Testis (tissue), 3 donors: Measurements from ENCODE around the gene STRN3. TPM values are rescaled to one million over a fixed set of nuclear protein-coding genes. Genes with fewer than 3 reads are reported as not detected.

Source experiments
- DNase-seq: peaks from one replicate; pipeline ENCODE4 v3.0.0-alpha.2; 2019
- H3K27ac ChIP-seq, 2 donors: fragments of 200-600 bp; sonication (generic); one replicate each; pipeline ENCODE4 v1.5.1; 2019
- H3K27me3 ChIP-seq: fragments of 200-600 bp; sonication (generic); one replicate; pipeline ENCODE4 v1.5.1; 2019
- H3K36me3 ChIP-seq: fragments of 200-600 bp; sonication (generic); one replicate; pipeline ENCODE4 v1.5.1; 2017; ENCODE audit warnings: low read depth; ENCODE audit errors: missing control alignments
- H3K4me1 ChIP-seq: fragments of 200-600 bp; sonication (generic); one replicate; pipeline ENCODE4 v1.5.1; 2019
- H3K4me3 ChIP-seq, 2 donors: fragments of 200-600 bp; sonication (generic); one replicate each; pipeline ENCODE4 v1.5.1; 2017 to 2019
- H3K9me3 ChIP-seq: fragments of 200-600 bp; sonication (generic); one replicate; pipeline ENCODE4 v1.5.1; 2017
- CTCF ChIP-seq, 3 experiments: fragments of 450-650 bp in 2 of 3; fragments of 200-600 bp in 1 of 3; sonication (generic) in 1 of 3; IDR thresholded peaks; one replicate each; pipeline ENCODE4 v1.5.1; 2016 to 2019; ENCODE audit warnings: antibody characterized with exemption in 3 of 3, mild to moderate bottlenecking in 2 of 3, moderate library complexity in 1 of 3
- POLR2A ChIP-seq: fragments of 450-650 bp; IDR thresholded peaks from one replicate; pipeline ENCODE4 v1.6.1; 2017; ENCODE audit warnings: antibody characterized with exemption, mild to moderate bottlenecking, moderate library complexity
- WGBS, 2 donors: methylation state at CpG; one replicate each; pipeline ENCODE4 v1.1.5; 2018; 5-methylcytosine and 5-hydroxymethylcytosine counted together
- intact Hi-C: fragments of 100-400 bp; cut with DNase I; formaldehyde crosslinking; loops from one replicate; pipeline ENCODE4 v1.15.1; 2023; ENCODE audit warnings: low total_unique reads
- polyA plus RNA-seq: library from polyadenylated mRNA; stranded (reverse); fragments of 350-450 nt; fragmentation: Illumina TruSeq; extraction: RNeasy Lipid Tissue Mini Kit (QIAGEN cat#74804); gene quantifications from one replicate; pipeline ENCODE4 v1.2.3, GENCODE V29; 2014; ENCODE audit warnings: low read depth, low replicate concordance; ENCODE audit not compliant: insufficient read depth
- total RNA-seq, 2 donors: library from RNA; depleted of rRNA; stranded (reverse); fragments of >200 nt; gene quantifications; one replicate each; pipeline ENCODE4 v1.2.3, GENCODE V29; 2016

STRN3 gene
- total and polyA plus RNA-seq, 3 donors from 2014 or later: 35.1 to 65.2 (median 60.1) TPM

- Histone ChIP-seq H3K36me3 (no peaks in the 10 kb centered on the region), H3K4me1 (no peaks in the 10 kb centered on the region), H3K27me3 (no peaks in the 10 kb centered on the region), H3K4me3 (no peak overlapping the region), H3K9me3 (no peaks in the 10 kb centered on the region), H3K27ac (no peak overlapping the region)
- no peak for DNase-seq
- WGBS, 2 donors: 82 to 89% methylated on average over 5 of the region's 5 CpGs
- TF ChIP-seq POLR2A (no peak), CTCF (IDR thresholded peaks at IDR 0.05) (no peak)
- intact Hi-C loops: no loop called here
Observed at GRCh38 chr14:30864934-30865333, 161.2 kb downstream of the STRN3 start.

GRCh38 chr14:30861200-30861599 lies 165.0 kb downstream of the STRN3 start:
- Histone ChIP-seq H3K27me3 (no peaks in the 10 kb centered on the region), H3K36me3 (no peaks in the 10 kb centered on the region), H3K27ac (no peak overlapping the region), H3K4me3 (no peak overlapping the region), H3K9me3 (no peaks in the 10 kb centered on the region), H3K4me1 (no peaks in the 10 kb centered on the region)
- 86 to 100% methylated on average over 1 of the region's 1 CpG for WGBS, 2 donors
- no peak for DNase-seq
- intact Hi-C loops: no loop called here
- TF ChIP-seq POLR2A: no peak
- no peak for TF ChIP-seq CTCF (IDR thresholded peaks at IDR 0.05)

GRCh38 chr14:30855345-30856037 lies 170.7 kb downstream of the STRN3 start:
- no peaks in the 10 kb centered on the region for H3K9me3 ChIP-seq
- no peaks in the 10 kb centered on the region for H3K27me3 ChIP-seq
- no peaks in the 10 kb centered on the region for H3K36me3 ChIP-seq
- WGBS, 2 donors: 78 to 89% methylated on average over 6 of the region's 6 CpGs
- no peak overlapping the region for H3K4me3 ChIP-seq
- no peaks in the 10 kb centered on the region for H3K4me1 ChIP-seq
- no peak for TF ChIP-seq CTCF (IDR thresholded peaks at IDR 0.05)
- TF ChIP-seq POLR2A: no peak
- no peak overlapping the region for H3K27ac ChIP-seq
- DNase-seq: no peak
- intact Hi-C loops: no loop called here

- no peak for TF ChIP-seq CTCF (IDR thresholded peaks at IDR 0.05)
- no peak for TF ChIP-seq POLR2A
- H3K4me3 ChIP-seq: no peak overlapping the region
- H3K4me1 ChIP-seq: no peaks in the 10 kb centered on the region
- H3K36me3 ChIP-seq: no peaks in the 10 kb centered on the region
- no peak overlapping the region for H3K27ac ChIP-seq
- H3K27me3 ChIP-seq: no peaks in the 10 kb centered on the region
- intact Hi-C loops: no loop called here
- DNase-seq: no peak
- H3K9me3 ChIP-seq: no peaks in the 10 kb centered on the region
Observed at GRCh38 chr14:30854492-30854891, 171.7 kb downstream of the STRN3 start.

GRCh38 chr14:30853946-30854345 lies 172.2 kb downstream of the STRN3 start:
- intact Hi-C loops: no loop called here
- H3K36me3 ChIP-seq: no peaks in the 10 kb centered on the region
- no peak for DNase-seq
- no peak overlapping the region for H3K27ac ChIP-seq
- no peaks in the 10 kb centered on the region for H3K9me3 ChIP-seq
- no peaks in the 10 kb centered on the region for H3K4me1 ChIP-seq
- H3K27me3 ChIP-seq: no peaks in the 10 kb centered on the region
- H3K4me3 ChIP-seq: no peak overlapping the region
- TF ChIP-seq CTCF (IDR thresholded peaks at IDR 0.05): no peak
- TF ChIP-seq POLR2A: no peak
